Mesenchymal stem cell (in vitro differentiated cells and primary cell): ENCODE data around the gene ROBO2.

Experiments used
- DNase-seq: peaks from one replicate; pipeline ENCODE4 v3.0.0-alpha.2; 2013
- H2AFZ ChIP-seq: one replicate; pipeline ENCODE4 v1.6.1; 2013; ENCODE audit warnings: low read depth, mild to moderate bottlenecking, control low read depth, inconsistent platforms, low read length, moderate library complexity
- H2AK5ac ChIP-seq: 2 replicates; pipeline ENCODE4 v1.6.1; 2013; ENCODE audit warnings: low read length, moderate library complexity, mild to moderate bottlenecking, inconsistent platforms; ENCODE audit not compliant: severe bottlenecking
- H2BK120ac ChIP-seq: one replicate; pipeline ENCODE4 v1.6.1; 2013; ENCODE audit warnings: low read depth, mild to moderate bottlenecking, inconsistent platforms, low read length, moderate library complexity
- H2BK12ac ChIP-seq, 2 experiments: one replicate each; pipeline ENCODE4 v1.6.1; 2013; ENCODE audit warnings: inconsistent platforms in 2 of 2, low read length in 2 of 2, mild to moderate bottlenecking in 2 of 2, moderate library complexity in 2 of 2, control low read depth in 1 of 2
- H2BK15ac ChIP-seq: one replicate; pipeline ENCODE4 v1.6.1; 2013; ENCODE audit warnings: mild to moderate bottlenecking, low read depth, inconsistent platforms; ENCODE audit not compliant: poor library complexity, severe bottlenecking
- H2BK5ac ChIP-seq: 2 replicates; pipeline ENCODE4 v1.6.1; 2013; ENCODE audit warnings: low read depth, mild to moderate bottlenecking, low read length, control low read depth, inconsistent platforms; ENCODE audit not compliant: poor library complexity, severe bottlenecking
- H3K14ac ChIP-seq, 2 experiments: one replicate each; pipeline ENCODE4 v1.6.1; 2013; ENCODE audit warnings: inconsistent platforms in 2 of 2, low read length in 2 of 2, control low read depth in 1 of 2, mild to moderate bottlenecking in 1 of 2, moderate library complexity in 1 of 2
- H3K18ac ChIP-seq, 2 experiments: one replicate each; pipeline ENCODE4 v1.6.1; 2013; ENCODE audit warnings: inconsistent platforms in 2 of 2, low read length in 2 of 2, control low read depth in 1 of 2, low read depth in 1 of 2, mild to moderate bottlenecking in 1 of 2
- H3K23ac ChIP-seq, 2 experiments: one replicate each; pipeline ENCODE4 v1.6.1; 2013; ENCODE audit warnings: inconsistent platforms in 2 of 2, low read length in 2 of 2, mild to moderate bottlenecking in 2 of 2, moderate library complexity in 2 of 2, control low read depth in 1 of 2
- H3K27ac ChIP-seq: 2 replicates; pipeline ENCODE4 v1.5.1; 2013; ENCODE audit warnings: mild to moderate bottlenecking, moderate library complexity, low read length, control low read depth, inconsistent platforms; ENCODE audit not compliant: poor library complexity, severe bottlenecking
- H3K27me3 ChIP-seq, 2 experiments: 2 replicates each; pipeline versions ENCODE4 v1.6.1 to v1.7.0; 2013; ENCODE audit warnings: low read length in 2 of 2, mild to moderate bottlenecking in 2 of 2, moderate library complexity in 2 of 2, control low read depth in 1 of 2, inconsistent platforms in 1 of 2; ENCODE audit not compliant: control insufficient read depth in 1 of 2, insufficient read depth in 1 of 2
- H3K36me3 ChIP-seq, 2 experiments: 2 replicates each; pipeline versions ENCODE4 v1.6.1 to v1.7.0; 2013; ENCODE audit warnings: low read length in 2 of 2, control low read depth in 1 of 2, inconsistent platforms in 1 of 2, low read depth in 1 of 2, mild to moderate bottlenecking in 1 of 2; ENCODE audit not compliant: insufficient read depth in 2 of 2, control insufficient read depth in 1 of 2
- H3K4ac ChIP-seq, 2 experiments: one replicate each; pipeline ENCODE4 v1.6.1; 2013; ENCODE audit warnings: inconsistent platforms in 2 of 2, low read length in 2 of 2, mild to moderate bottlenecking in 2 of 2, moderate library complexity in 2 of 2, control low read depth in 1 of 2, low read depth in 1 of 2
- H3K4me1 ChIP-seq: 2 replicates; pipeline ENCODE4 v1.6.1; 2013; ENCODE audit warnings: low read depth, low read length, control low read depth; ENCODE audit not compliant: control insufficient read depth, insufficient read depth
- H3K4me2 ChIP-seq: 2 replicates; pipeline ENCODE4 v1.6.1; 2013; ENCODE audit warnings: low read length, mild to moderate bottlenecking, inconsistent platforms; ENCODE audit not compliant: poor library complexity, severe bottlenecking
- H3K4me3 ChIP-seq, 2 experiments: 2 replicates each; pipeline versions ENCODE4 v1.5.1 to v1.7.0; 2013; ENCODE audit warnings: low read length in 2 of 2, mild to moderate bottlenecking in 2 of 2, control low read depth in 1 of 2, low read depth in 1 of 2; ENCODE audit not compliant: insufficient read depth in 1 of 2
- H3K79me1 ChIP-seq: replicated peaks from 2 replicates; pipeline ENCODE4 v1.6.1; 2013; ENCODE audit warnings: mild to moderate bottlenecking, control low read depth, low read length, inconsistent platforms; ENCODE audit not compliant: poor library complexity, severe bottlenecking
- H3K9ac ChIP-seq: 2 replicates; pipeline ENCODE4 v1.7.0; 2013; ENCODE audit warnings: mild to moderate bottlenecking, low read length, moderate library complexity
- H3K9me3 ChIP-seq: 2 replicates; pipeline ENCODE4 v1.7.0; 2013; ENCODE audit warnings: mild to moderate bottlenecking, low read length; ENCODE audit not compliant: control insufficient read depth
- H4K8ac ChIP-seq: one replicate; pipeline ENCODE4 v1.6.1; 2013; ENCODE audit warnings: inconsistent platforms, mild to moderate bottlenecking, low read length, moderate library complexity
- H4K91ac ChIP-seq: one replicate; pipeline ENCODE4 v1.6.1; 2013; ENCODE audit warnings: mild to moderate bottlenecking, low read length, inconsistent platforms
- WGBS: methylation state at CpG from one replicate; pipeline ENCODE4 v1.1.7; 2013; ENCODE audit warnings: mixed read lengths; 5-methylcytosine and 5-hydroxymethylcytosine counted together

ROBO2 gene

GRCh38 chr3:77536038-77536775 is 496.3 kb downstream of the ROBO2 start:
- Histone ChIP-seq H2AFZ (no peak overlapping the region), H3K9me3 (peaks cover 7% of the 10 kb centered on the region), H3K9ac (no peak overlapping the region), H3K4me3 (no peak overlapping the region), H3K36me3 (no peaks in the 10 kb centered on the region), H3K23ac (no peak overlapping the region), H3K79me1 (no peaks in the 10 kb centered on the region), H4K8ac (no peak overlapping the region), H3K27ac (no peak overlapping the region), H2BK15ac (no peak overlapping the region), H2AK5ac (no peak overlapping the region), H3K4me1 (no peaks in the 10 kb centered on the region), H3K18ac (no peak overlapping the region), H3K4ac (no peak overlapping the region), H2BK120ac (no peak overlapping the region), H3K14ac (no peak overlapping the region), H3K4me2 (no peak overlapping the region), H2BK5ac (no peak overlapping the region), H4K91ac (no peak overlapping the region), H2BK12ac (no peak overlapping the region), H3K27me3 (no peaks in the 10 kb centered on the region)
- DNase-seq: no peak
- 96% methylated on average over 3 of the region's 3 CpGs for WGBS

- no peak overlapping the region for H2BK120ac ChIP-seq
- no peak overlapping the region for H2BK5ac ChIP-seq
- H4K8ac ChIP-seq: no peak overlapping the region
- no peak for DNase-seq
- no peaks in the 10 kb centered on the region for H3K27me3 ChIP-seq
- no peak overlapping the region for H3K27ac ChIP-seq
- H2AK5ac ChIP-seq: no peak overlapping the region
- no peak overlapping the region for H3K4ac ChIP-seq
- H3K4me1 ChIP-seq: no peaks in the 10 kb centered on the region
- H2AFZ ChIP-seq: no peak overlapping the region
- no peak overlapping the region for H2BK12ac ChIP-seq
- 95% methylated on average over 11 of the region's 11 CpGs for WGBS
- H3K79me1 ChIP-seq: no peaks in the 10 kb centered on the region
- H3K18ac ChIP-seq: no peak overlapping the region
- no peak overlapping the region for H3K23ac ChIP-seq
- H3K36me3 ChIP-seq: no peaks in the 10 kb centered on the region
- H3K9ac ChIP-seq: no peak overlapping the region
- no peak overlapping the region for H3K4me2 ChIP-seq
- no peak overlapping the region for H3K4me3 ChIP-seq
- H3K9me3 ChIP-seq: no peaks in the 10 kb centered on the region
- no peak overlapping the region for H4K91ac ChIP-seq
- no peak overlapping the region for H2BK15ac ChIP-seq
- H3K14ac ChIP-seq: no peak overlapping the region
Observed at GRCh38 chr3:77539014-77539413, 499.1 kb downstream of the ROBO2 start.

GRCh38 chr3:77539677-77540076 is 499.8 kb downstream of the ROBO2 start:
- no peak overlapping the region for H3K18ac ChIP-seq
- no peak overlapping the region for H2AFZ ChIP-seq
- no peaks in the 10 kb centered on the region for H3K36me3 ChIP-seq
- no peaks in the 10 kb centered on the region for H3K9me3 ChIP-seq
- H3K23ac ChIP-seq: no peak overlapping the region
- H2BK5ac ChIP-seq: no peak overlapping the region
- no peak overlapping the region for H3K27ac ChIP-seq
- no peaks in the 10 kb centered on the region for H3K27me3 ChIP-seq
- H2BK12ac ChIP-seq: no peak overlapping the region
- H3K4ac ChIP-seq: no peak overlapping the region
- no peak overlapping the region for H2BK15ac ChIP-seq
- no peak overlapping the region for H2BK120ac ChIP-seq
- H3K9ac ChIP-seq: no peak overlapping the region
- H3K14ac ChIP-seq: no peak overlapping the region
- H4K91ac ChIP-seq: no peak overlapping the region
- H3K4me2 ChIP-seq: no peak overlapping the region
- no peak overlapping the region for H4K8ac ChIP-seq
- H2AK5ac ChIP-seq: no peak overlapping the region
- H3K79me1 ChIP-seq: no peaks in the 10 kb centered on the region
- H3K4me1 ChIP-seq: no peaks in the 10 kb centered on the region
- DNase-seq: no peak
- no peak overlapping the region for H3K4me3 ChIP-seq
- WGBS: 95% methylated on average over 2 of the region's 2 CpGs

GRCh38 chr3:77541203-77541922 is 501.5 kb downstream of the ROBO2 start:
- Histone ChIP-seq H3K4ac (no peak overlapping the region), H3K27ac (no peak overlapping the region), H3K14ac (no peak overlapping the region), H3K9me3 (no peaks in the 10 kb centered on the region), H3K4me1 (no peaks in the 10 kb centered on the region), H3K9ac (no peak overlapping the region), H2BK15ac (no peak overlapping the region), H2AFZ (no peak overlapping the region), H2BK12ac (no peak overlapping the region), H2BK120ac (no peak overlapping the region), H3K4me3 (no peak overlapping the region), H3K27me3 (no peaks in the 10 kb centered on the region), H2BK5ac (no peak overlapping the region), H3K79me1 (no peaks in the 10 kb centered on the region), H3K36me3 (no peaks in the 10 kb centered on the region), H2AK5ac (no peak overlapping the region), H3K18ac (no peak overlapping the region), H3K23ac (no peak overlapping the region), H4K8ac (no peak overlapping the region), H4K91ac (no peak overlapping the region), H3K4me2 (no peak overlapping the region)
- DNase-seq: no peak
- WGBS: 75% methylated on average over 2 of the region's 4 CpGs
